KG1 (cell line): ENCODE results near the gene MAP2K2.

Experiments
- DNase-seq: peaks from one replicate; lab custom pipeline; 2025; lab: John Stamatoyannopoulos, UW

Gene MAP2K2

DNA sequence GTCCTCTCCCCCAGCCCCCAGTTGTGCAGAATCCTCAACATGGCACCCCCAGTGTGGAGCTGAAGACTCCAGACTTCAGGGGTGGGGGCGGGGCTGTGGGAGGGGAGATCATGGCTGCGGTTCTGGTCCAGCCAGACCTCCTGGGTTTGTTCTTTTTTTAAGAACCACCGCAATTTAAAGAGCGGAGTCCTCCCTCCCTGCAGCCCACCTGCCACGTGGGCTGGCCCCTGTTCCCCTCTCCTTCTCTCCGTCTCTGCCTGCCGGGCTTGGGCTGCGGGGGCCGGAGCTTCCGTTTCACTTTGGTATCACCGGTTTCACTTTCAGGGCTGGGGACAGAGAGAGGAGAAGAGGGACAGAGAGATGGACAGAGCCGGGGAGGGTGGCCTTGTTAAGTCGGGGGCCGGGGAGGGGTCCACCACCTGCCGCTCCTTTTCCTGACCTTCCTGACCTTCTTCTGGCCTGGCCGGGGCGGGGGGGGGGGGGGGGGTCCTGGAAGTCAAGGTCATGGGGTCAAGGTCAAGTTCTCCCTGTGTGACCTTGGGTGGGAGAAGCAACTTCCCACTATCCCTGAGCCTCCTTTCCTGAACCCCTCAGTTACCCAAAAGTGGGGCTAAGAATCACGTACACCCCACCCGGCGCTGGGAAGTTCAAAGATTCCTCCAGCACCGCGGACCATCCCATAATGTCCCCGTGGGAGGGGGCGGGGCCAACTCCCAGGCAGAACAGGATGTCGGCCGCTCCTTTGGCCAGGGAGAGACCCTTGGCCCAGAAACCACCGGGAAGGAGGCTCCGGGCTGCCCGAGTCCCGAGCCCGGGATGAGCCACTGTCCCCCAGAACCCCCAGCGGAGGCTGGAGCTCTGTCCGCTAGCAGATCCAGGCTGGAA lies 45.9 kb downstream of the MAP2K2 start:
- DNase-seq: no peak

DNA sequence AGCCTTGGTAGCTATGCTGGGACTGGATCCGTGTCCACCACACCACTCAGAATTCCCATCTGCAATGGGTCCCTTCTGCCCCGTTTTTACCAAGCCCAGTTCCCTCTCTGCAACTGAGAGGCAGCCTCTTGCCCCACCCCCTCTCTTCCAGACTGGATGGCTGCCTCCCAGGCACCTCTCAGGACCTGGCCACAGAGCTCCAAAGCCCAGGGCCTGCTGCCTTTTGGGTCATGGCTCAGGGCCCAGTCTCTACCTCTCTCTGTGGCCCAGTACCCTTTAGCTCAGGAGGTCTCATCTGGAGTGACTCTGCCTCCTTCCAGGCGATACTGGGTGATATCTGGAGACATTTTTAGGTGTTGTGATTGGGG lies 46.9 kb downstream of the MAP2K2 start:
- DNase-seq: no peak

DNA sequence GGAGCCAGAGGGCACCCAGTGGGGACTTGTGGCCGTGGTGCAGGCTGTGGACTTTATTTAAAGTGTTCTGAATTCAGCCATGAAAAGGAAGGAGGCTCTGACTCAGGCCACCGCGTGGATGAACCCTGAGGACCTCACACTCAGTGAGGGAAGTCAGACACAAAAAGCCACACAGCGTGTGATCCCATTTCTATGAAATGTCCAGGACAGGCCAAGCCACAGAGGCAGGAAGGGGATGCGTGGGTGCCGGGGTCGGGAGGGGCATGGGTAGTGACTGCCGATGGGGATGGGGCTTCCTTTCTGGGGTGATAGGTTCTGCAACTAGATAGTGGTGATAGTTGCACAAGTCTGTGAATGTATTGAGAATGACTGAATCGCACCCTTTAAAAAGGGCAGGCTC lies 48.5 kb downstream of the MAP2K2 start:
- DNase-seq: no peak

DNA sequence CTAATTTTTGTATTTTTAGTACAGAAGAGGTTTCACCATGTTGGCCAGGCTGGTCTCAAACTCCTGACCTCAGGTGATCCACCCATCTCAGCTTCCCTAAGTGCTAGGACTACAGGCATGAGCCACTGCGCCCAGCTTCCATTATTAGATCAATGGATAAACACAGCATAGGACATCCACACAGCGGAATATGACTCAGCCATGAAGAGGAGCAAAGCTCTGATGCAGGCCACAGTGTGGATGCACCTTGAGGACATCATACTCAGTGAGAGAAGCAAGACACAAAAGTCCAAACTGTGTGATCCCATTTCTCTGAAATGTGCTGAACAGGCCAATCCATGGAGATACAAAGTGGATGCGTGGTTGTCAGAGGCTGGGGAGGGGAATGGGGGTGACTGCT lies 52.3 kb downstream of the MAP2K2 start:
- DNase-seq: no peak

DNA sequence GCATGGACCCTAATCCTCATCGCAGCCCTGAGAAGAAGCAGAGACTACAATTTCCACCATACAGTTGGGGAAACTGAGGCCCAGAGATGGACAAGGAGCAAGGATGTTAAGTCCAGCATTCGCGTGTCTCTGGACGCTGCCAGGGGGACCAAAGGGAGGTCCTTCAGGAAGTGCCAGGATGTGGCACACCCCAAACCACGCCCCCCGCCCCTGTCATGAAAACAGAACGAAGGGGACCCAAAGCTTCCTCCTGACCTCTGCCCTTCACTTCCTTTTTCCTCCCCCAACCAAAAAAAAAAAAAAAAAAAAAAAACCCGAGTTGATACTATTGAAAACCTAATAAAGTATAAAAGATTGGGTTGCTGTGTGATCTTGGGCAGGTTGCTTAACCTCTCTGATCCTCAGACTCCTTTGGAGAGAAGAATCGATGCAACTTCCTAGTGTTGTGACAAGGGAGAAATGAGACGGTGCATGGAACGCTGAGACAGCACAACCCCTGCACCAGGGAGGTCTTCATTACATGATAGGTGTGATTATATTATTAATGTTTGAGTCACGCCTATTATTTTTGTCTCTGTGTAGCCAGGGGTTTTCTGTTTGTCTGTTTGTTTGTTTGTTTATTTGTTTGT lies 54.5 kb downstream of the MAP2K2 start:
- no peak for DNase-seq

DNA sequence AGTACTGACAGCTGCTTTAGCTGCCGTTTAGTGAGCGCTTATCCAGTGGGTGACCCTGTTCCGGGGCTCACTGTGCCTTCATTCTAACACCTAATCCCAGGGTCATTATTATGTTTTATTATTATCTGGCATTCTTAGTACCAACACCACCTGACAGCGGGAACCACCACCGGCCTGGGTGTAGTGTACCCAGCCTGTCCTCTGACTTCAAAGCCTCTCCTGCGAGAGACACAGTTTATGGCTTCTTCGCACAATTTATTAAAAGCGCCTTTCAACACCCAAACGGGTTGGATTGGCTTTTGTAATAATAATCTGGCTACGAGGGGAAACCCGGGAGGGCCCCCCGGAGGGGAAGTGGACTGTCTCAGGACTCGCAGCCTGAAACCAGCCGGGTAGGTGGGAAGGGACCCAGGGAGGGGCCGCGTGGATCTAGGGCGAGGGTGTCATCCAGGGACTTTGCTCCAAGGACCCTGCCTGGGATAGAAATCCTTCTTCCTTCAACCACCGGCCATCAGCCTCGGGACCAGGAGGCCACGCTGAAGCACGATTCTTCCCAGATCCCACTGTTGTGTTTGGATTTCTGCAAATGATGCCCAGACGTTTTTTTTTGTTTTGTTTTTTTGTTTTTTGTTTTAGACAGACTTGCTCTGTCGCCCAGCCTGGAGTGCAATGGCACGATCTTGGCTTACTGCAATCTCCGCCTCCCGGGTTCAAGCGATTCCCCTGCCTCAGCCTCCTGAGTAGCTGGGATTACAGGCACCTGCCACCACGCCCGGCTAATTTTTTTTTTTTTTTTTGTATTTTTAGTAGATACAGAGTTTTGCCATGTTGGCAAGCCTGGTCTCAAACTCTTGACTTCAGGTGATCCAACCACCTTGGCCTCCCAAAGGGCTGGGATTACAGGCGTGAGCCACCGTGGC lies 55.6 kb downstream of the MAP2K2 start:
- no peak for DNase-seq

DNA sequence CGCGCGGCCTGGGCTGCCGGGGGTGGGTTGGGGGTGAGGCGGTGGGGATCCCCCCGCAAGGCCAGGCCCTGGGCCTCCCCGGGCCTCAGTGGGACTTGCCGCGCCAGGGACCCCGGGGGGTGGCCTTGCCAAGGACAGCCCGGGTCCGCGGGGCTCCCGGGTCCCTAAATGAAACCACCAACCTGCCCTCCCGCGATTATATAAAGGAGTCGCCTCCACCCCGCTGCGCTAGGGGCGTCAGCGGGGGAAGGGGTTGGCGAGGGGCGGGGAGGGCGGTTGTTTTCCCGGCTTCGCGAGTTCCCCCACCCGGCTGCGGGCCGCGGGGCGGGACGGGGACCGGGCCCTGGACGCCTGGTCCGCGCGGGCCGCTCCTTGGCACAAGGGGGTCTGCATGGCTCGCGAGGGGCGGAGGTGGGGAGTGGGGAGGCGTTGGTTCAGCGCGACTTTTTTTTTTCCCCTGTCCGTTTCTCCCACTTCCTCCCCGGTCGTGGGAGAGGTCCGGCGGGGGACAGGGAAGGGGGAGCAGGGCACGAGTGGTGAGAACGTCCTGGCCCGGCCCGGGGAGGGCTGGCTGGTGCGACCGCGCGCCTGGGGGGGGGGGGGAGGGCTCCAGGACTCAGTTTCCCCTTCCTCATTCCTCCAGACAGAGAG lies 56.4 kb downstream of the MAP2K2 start:
- DNase-seq: no peak

DNA sequence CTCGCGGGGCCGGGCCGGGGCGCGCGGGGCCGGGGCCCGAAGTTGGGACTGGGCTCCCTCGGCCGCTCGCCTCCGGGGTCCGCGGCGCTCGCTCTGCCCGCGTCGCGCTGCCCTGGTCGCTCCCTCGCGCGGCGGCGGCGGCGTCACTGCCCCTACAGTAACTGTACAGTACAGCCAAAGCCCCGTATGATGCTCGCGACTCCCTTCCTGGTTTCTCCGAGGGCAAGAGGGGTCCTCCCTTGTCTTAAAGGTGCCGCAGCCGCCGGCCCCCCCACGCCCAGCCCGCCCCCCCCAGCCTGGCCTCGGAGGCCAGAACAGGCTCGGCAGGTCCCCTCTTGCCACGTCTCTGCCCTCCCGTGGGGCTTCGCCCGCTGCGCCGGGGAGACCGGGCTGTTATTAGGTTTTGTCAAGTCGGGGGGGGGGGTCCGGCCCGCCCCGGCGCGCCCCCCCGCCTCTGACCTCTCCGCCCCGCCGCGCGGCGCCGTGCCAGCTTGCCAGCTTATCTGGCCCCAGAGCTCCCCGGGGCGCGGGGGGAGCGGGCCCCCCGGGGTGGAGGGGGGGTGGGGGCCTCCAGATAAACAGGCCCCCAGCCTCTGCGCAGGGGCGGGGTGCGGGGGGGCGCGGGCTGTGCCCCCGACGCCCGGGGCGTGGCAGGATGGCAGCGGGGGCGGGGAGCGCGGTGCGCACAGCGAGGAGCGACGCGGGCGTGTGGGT lies 57.1 kb downstream of the MAP2K2 start, which contains the start of gene ZBTB7A:
Gene ZBTB7A, minus strand, starts transcription at position 218 of the 714 bp plus-strand sequence. CDS start 11,667 bp downstream, outside the sequence.
- DNase-seq: peak; percentile 50

DNA sequence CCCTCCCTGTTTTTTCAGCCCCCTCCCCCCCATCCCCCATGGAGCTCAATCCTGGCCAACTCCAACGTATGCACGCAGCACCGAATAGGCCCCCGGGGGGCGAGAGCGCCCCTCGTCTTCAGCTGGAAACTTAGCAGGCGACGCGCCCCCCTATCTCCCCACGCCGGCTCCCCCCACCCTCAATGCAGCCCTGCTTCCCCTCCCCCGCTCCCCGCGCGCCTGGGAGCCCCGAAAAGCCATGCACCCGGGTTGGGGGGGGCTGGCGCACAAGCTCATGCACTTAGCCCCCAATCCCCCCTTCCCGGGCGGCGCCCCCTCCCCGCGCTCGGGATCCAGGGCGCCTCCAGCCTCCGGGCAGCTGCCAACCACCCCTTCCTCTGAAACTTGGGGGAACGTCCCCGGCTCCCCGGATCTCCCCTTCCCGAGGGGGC lies 57.7 kb downstream of the MAP2K2 start:
- no peak for DNase-seq

DNA sequence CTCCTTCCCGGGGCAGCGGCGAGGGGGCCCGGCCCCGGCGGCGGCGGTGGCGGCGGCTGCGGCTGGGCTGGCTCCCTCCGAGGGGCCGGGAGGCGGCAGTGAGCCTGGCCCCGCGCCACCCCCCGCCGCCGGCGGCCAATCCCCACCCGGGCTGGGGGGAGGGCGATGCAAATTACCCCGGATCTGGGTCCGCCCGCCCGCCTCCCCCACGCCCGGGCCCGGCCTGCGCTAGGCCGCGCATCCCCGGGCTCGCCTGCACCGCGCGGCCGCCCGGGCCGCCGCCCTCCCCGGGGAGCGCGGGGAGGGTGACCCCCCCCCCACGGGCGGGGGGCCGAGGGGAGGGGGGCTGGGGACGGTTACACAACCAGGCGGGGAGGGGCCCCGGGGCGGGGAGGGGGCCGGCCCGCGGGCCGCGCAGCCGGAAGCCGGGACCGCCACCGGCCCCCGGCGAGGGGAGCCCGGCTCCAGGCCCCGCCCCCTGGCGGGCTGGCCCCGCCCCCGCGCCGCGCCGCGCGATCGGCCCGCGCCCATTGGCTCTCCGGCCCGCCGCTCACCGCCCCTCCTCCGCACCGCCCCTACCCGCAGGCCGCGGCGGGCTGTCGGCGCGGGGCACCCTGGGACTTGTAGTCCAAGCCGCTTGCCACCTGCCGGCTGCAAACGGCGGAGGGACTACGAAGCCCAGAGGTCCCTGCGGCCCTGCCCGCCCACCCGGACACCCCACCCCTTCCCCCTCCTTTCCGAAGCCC lies 58.3 kb downstream of the MAP2K2 start:
- peak; percentile 83 for DNase-seq

DNA sequence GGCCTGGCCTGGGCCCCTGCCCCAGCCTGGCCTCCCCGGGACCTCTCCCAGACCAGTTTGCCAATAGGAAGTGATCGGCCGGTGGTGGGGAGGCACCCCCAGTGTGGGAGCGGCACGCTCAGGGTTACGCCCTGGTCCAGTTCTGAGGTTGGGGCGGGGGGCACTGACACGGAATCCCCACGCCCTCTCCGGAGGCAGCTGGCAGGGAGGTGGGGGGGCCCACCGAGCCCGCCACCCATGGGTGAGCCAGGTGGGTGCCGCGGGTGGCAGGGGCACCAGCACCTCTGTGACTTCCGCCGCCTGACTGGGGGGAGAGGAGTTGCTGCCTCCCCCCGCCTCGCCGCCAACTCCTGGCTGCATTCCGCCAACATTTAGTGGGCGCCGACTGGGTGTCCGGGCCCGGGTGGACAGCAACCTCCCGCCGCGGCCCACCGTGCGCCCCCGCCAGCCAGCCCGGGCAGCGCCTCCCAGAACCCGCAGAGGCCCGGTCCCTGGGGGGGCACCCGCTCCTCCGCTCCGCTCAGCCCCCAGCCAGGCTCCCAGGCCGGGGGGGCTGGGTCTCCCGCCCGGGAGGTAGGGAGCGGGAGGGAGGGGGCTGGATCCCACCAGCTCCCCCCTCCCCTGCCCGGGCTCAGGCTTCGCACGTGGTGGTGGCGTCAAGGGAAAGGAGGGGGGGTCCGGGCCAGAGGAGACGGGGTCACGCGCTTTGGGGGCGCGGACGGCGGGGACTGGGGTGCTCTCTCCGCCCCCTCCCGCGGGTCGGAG lies 59.2 kb downstream of the MAP2K2 start:
- DNase-seq: no peak

DNA sequence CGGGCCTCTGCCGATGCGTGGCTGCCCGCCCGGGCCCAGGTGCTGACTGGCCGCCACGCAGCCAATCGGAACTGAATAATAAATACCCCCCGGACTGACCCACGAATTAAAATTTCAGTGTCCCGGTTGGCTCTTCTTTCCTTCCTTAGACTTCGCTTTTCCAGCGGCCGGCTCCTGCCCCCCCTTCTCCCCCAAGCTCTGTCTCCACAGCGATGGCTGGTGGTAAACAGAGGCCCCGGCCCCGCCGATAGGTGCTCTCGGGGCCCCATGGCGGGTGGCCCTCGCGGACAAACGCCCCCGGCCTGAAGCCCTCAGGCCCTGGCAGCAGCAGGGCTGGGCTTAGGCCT lies 59.8 kb downstream of the MAP2K2 start:
- DNase-seq: no peak

DNA sequence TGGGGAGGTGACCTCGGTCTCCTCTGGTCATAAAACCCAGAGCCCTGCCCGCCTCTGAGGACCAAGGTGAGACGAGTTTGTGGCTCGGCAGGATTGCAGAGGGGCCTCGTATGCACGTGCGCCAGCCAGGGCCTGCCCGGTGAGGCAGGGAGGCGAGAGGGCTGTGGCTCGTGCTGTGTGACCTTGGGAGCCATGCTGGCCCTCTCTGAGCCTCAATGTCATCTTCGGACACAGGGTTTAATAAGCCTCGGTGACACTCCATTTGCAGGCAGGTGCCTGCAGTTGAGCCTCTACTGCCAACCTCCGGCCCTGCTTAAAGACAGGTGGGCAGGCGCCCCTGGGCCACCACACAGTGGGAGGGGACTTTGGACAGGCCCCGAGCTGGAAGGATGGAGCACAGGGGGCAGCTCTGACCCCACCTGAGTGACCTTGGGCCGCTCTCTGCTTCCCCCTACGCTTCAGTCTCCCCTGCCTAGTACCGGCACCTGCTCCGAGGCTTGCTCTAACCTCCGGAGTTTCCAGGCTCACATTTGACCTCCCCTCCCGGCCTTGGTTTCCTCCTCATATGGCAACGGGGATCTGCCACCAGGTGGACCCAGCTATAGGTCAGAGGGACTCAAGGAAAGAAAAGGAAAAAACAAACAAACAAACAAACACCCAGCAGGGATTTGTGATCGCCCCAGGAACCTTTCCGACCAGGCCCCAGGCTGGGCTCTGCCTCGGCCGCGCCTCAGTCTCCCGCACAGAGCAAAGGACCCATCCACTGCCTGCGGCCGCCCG lies 60.4 kb downstream of the MAP2K2 start:
- DNase-seq: no peak

DNA sequence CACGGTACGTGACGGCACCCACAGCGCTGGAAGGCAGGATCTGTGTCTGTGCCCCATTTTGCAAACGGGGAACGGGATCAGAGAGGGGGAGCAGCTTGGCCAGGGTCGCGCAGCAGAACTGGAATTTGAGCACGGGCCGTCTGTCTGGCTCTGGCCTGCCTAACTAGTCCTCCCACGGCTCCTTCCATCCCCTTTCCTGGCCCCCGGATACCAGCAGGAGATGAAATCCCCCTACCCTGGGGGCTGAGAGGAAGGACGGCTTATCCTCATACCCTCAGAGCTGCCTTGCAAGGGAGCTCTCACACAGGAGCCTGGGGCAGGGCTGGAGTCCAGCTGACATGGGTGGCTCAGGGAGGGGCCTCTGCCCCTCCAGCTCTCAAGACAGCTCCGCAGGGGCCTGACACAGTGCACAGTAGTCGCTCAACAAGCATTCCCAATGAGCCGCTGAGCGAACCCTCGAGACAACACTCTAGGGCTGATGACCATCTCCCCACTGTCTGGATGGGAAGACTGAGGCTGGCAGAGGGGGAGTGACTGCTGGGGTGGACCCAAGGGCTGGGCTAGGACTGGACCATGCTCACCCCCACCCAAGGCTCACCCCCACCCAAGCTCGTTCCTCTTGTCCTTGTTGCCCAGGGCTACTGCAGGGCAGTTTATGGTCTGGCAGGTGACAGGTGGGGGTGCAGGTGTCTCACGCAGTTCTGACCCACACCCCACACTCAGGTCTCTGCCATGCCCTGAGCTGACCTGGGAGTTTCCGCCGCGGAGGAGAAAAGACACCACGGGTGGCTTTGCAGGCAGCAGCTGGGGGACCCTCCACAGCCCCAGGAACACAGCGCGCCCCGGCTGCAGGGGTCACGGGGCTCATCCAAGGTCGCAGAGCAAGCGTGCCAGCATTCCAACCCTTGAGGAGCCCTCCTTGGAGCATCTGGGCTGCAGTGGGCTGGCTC lies 61.2 kb downstream of the MAP2K2 start:
- DNase-seq: no peak

DNA sequence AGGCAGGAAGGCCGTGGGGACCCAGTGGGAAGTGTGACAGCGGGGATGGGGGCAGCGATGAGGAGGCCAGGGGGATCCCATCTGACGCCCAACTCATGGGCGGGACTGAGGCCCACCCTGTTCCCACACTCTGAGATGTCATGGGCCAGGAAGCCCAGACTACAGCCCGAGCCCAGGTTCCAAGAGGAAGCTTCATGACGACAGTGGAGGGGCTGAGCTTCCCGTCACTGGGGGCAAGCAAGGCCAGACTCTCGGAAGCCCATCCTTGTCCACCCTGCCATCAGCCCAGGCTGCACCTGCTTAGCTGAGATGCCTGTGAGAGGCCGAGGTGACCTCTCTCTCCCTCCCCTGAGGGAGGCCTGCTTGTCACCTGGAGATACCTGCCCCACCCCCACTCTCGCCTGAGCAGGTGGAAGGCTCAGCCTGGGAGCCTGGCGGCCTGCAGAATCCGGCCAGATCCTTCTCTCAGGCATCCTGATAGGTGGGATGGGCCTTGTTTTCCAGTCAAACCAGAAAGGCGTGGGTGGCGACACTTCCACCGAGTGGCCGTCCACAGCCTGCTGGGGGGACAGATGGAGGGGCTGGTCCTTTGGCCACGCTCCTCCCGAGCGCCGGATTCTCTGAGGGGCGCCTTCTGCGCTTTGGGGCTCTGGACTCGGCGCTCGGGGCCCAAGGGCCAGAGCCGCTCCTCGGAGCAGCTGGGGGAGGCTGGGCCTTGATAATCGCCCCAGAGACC lies 62.1 kb downstream of the MAP2K2 start:
- no peak for DNase-seq

DNA sequence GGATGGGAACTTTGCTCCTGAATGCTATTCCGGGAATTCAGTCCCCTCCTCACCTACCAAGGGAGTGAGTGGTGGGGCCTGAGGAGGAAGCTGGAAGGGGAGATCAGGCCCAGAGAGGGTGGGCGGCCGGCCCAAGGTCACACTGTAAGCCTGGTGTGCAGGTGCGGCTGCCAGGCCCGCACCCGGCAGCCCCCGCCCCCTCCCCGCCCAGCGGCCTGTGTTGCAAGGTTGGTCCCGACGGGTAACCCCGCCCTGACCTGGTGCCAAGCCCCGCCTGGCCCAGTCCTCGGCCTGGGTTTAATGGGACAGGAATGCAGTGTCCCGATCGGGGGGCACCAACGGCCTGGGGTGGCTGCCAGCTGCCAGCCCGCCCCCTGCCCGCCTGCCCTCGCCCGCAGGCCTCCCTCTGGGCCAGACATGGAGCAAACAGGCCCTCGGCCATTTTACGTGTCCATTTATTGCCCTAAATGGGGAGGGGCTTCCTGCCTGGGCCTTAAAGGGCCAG lies 62.7 kb downstream of the MAP2K2 start:
- no peak for DNase-seq

DNA sequence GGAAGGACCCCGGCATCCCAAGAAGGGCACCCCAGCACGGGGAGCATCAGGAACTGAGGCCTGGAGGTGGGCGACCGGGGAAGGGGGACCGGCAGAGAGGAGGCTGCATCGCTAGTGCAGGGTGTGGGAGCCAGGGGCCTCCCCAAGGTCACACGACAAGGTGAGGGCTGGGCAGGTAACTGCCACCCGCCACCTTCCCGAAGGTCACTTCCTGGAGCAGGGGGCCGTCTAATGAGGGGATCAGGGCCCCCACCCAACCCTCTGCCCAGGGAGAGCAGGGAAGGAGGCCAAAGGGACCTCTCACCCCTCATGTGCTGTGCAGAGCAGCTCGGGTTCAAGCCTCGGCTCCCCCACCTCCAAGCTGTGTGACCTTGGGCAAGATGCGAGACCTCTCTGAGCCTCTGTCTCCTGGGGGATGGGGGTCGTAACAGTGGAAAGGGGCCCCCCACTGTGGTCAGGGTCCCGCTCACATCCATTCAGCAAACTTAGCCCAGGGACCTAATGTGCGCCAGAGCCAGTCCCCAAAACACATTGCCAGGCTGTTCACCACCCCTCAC lies 63.2 kb downstream of the MAP2K2 start:
- no peak for DNase-seq
